ENCODE data around the gene LCNL1.

DNA sequence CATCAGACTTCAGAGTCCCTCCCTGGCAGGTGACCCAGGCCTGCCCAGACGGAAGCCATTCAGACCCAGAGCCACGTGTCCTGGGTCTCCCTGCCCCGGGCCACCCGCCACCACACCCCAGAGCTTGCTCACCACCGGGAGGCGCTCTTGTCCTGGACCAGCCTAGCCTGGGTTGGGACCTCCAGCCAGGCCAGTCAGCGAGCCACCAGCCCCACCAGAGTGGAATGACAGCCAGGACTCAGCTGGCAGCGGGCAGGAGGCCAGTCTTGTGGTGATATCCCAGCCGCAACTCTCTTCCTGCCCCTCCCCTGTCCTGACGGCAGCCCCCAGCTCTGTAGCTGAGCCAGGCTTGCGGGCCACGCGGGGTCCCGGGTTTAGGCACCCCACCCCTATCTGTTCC, 7.1 kb upstream of the LCNL1 start:
- TF ChIP-seq, protein P1, sequence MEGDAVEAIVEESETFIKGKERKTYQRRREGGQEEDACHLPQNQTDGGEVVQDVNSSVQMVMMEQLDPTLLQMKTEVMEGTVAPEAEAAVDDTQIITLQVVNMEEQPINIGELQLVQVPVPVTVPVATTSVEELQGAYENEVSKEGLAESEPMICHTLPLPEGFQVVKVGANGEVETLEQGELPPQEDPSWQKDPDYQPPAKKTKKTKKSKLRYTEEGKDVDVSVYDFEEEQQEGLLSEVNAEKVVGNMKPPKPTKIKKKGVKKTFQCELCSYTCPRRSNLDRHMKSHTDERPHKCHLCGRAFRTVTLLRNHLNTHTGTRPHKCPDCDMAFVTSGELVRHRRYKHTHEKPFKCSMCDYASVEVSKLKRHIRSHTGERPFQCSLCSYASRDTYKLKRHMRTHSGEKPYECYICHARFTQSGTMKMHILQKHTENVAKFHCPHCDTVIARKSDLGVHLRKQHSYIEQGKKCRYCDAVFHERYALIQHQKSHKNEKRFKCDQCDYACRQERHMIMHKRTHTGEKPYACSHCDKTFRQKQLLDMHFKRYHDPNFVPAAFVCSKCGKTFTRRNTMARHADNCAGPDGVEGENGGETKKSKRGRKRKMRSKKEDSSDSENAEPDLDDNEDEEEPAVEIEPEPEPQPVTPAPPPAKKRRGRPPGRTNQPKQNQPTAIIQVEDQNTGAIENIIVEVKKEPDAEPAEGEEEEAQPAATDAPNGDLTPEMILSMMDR (IDR thresholded peaks at IDR 0.05), result no peak
- no peak for TF ChIP-seq POLR2AphosphoS5 (IDR thresholded peaks at IDR 0.05; ENCODE audit: low read depth, low read length)
- TF ChIP-seq SIN3A (IDR thresholded peaks at IDR 0.05; ENCODE audit: borderline replicate concordance, insufficient read depth, low read depth, low read length), result no peak

Data from Panc1 (cell line).